VCaP (cell line): Measurements from ENCODE around the gene TMPRSS2.

ENCODE experiments used
- H3K27ac ChIP-seq: fragments of 450-650 bp; 2 replicates; pipeline ENCODE4 v1.5.1; 2017
- CTCF ChIP-seq: fragments of 450-650 bp; conservative IDR thresholded peaks from 2 replicates; pipeline ENCODE4 v1.5.1; 2017; ENCODE audit warnings: mild to moderate bottlenecking, moderate library complexity

TMPRSS2 gene

GRCh38 chr21:41507521-41508414 is at the start of gene TMPRSS2:
Gene TMPRSS2 (minus strand): TSS chr21:41508158. CDS start chr21:41498133, 10,025 bp downstream.
- TF ChIP-seq CTCF: peak; percentile 25
- peak within 1 kb of the TSS; percentile 100 for H3K27ac ChIP-seq

GRCh38 chr21:41555057-41555456 is 47.1 kb upstream of the TMPRSS2 start:
- no peak for TF ChIP-seq CTCF
- H3K27ac ChIP-seq: no peak overlapping the region

GRCh38 chr21:41552254-41552653 is 44.3 kb upstream of the TMPRSS2 start:
- H3K27ac ChIP-seq: no peak overlapping the region
- no peak for TF ChIP-seq CTCF

GRCh38 chr21:41548781-41549180 is 40.8 kb upstream of the TMPRSS2 start:
- no peak overlapping the region for H3K27ac ChIP-seq
- TF ChIP-seq CTCF: no peak

GRCh38 chr21:41547111-41547510 is 39.2 kb upstream of the TMPRSS2 start:
- no peak overlapping the region; the same call in 1 of the 2 replicates for H3K27ac ChIP-seq

GRCh38 chr21:41545500-41546359 is 37.8 kb upstream of the TMPRSS2 start:
- no peak overlapping the region for H3K27ac ChIP-seq
- TF ChIP-seq CTCF: no peak

More at GRCh38 chr21:41547111-41547510, 39.2 kb upstream of the TMPRSS2 start:
- no peak for TF ChIP-seq CTCF

GRCh38 chr21:41542727-41543126 is 34.8 kb upstream of the TMPRSS2 start:
- peak overlapping the region; percentile 98; the same call in 1 of the 2 replicates for H3K27ac ChIP-seq
- no peak for TF ChIP-seq CTCF
